Activated B cell treated with CpG ODN at 0.5 μM for 24 hours (primary cell): Measurements from ENCODE around the gene LIN52. TPM values are rescaled to one million over a fixed set of nuclear protein-coding genes. Genes with fewer than 3 reads are reported as not detected.

Experiments
- ATAC-seq: fragments of 200-7000 bp; cut with Tn5 transposase; one replicate; pipeline ENCODE4 v1.10.0; 2021; ENCODE audit warnings: low read depth, mild to moderate bottlenecking, moderate library complexity
- CTCF ChIA-PET: fragments of 350-600 bp; sonication (Branson Sonifier 250); formaldehyde crosslinking; loops from one replicate; lab custom pipeline; 2021; ENCODE audit warnings: antibody characterized with exemption; lab: Charles Lee
- POLR2A ChIA-PET: fragments of 350-600 bp; sonication (Branson Sonifier 250); formaldehyde crosslinking; loops from one replicate; lab custom pipeline; 2021; ENCODE audit warnings: antibody characterized with exemption; lab: Charles Lee
- DNase-seq: peaks from one replicate; pipeline ENCODE4 v3.0.0; 2022
- H3K27ac Mint-ChIP-seq: one replicate; pipeline ENCODE4 v1.8.0; 2020; ENCODE audit warnings: mixed read lengths
- H3K27me3 Mint-ChIP-seq: one replicate; pipeline ENCODE4 v1.8.0; 2021; ENCODE audit warnings: mixed read lengths
- H3K36me3 Mint-ChIP-seq: one replicate; pipeline ENCODE4 v1.8.0; 2021; ENCODE audit warnings: low read depth, mixed read lengths
- H3K4me1 Mint-ChIP-seq: one replicate; pipeline ENCODE4 v1.8.0; 2021; ENCODE audit warnings: mixed read lengths
- H3K4me3 Mint-ChIP-seq: one replicate; pipeline ENCODE4 v1.8.0; 2020; ENCODE audit warnings: mild to moderate bottlenecking, mixed read lengths
- H3K9me3 Mint-ChIP-seq: one replicate; pipeline ENCODE4 v1.8.0; 2020; ENCODE audit warnings: mixed read lengths
- CTCF ChIP-seq: fragments of 200-600 bp; IDR thresholded peaks from one replicate; pipeline ENCODE4 v1.8.0; 2022; ENCODE audit warnings: antibody characterized with exemption, mild to moderate bottlenecking
- intact Hi-C: fragments of 100-400 bp; cut with micrococcal nuclease; formaldehyde crosslinking; loops from one replicate; pipeline ENCODE4 v1.15.1; 2024
- total RNA-seq: library from RNA; stranded (reverse); gene quantifications from 2 replicates; pipeline ENCODE4 v1.2.3, GENCODE V29; 2022

LIN52 gene
- total RNA-seq, 1 donor from 2014 or later: 12.4 TPM

DNA sequence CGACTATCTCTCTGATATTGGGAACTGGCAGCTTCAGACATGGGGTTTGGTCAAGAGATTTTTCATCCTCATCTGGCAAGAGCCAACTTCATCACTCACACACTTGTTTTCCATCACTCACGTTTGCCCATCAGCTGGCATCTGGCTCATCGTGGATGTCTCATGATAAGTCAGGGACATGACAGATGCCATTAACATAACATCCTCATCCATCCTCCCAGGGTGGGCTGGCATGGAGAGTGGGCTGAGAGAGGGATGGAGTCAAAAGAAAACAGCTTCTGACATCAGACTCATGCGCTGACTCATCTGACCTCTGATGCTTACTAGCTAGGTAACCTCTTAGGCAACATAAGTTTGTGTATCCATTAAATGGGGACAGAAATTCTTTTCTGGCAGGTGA, 152.7 kb downstream of the LIN52 start:
- Mint-ChIP-seq H3K4me1 (peaks cover 24% of the 10 kb centered on the region), H3K27ac (no peak overlapping the region), H3K27me3 (peaks cover 55% of the 10 kb centered on the region), H3K4me3 (no peak overlapping the region), H3K9me3 (peaks cover under 1% of the 10 kb centered on the region), H3K36me3 (no peaks in the 10 kb centered on the region)
- CTCF ChIA-PET: no interaction called here
- no peak for DNase-seq
- TF ChIP-seq CTCF: no peak
- POLR2A ChIA-PET: interaction anchor here (1.1 kb wide), 1 partner anchor 12 kb away, joined by 4 read pairs; no protein-coding TSS in a partner anchor
- no peak for ATAC-seq
- intact Hi-C loops: no loop called here

- CTCF ChIA-PET: no interaction called here
- Mint-ChIP-seq H3K36me3 (no peaks in the 10 kb centered on the region), H3K27me3 (peaks cover 63% of the 10 kb centered on the region), H3K4me3 (peak within 1 kb of the TSS; percentile 68), H3K9me3 (no peaks in the 10 kb centered on the region), H3K27ac (no peak within 1 kb of the TSS), H3K4me1 (peaks cover 26% of the 10 kb centered on the region)
- TF ChIP-seq CTCF: no peak
- ATAC-seq: no peak
- no peak for DNase-seq
- POLR2A ChIA-PET: no interaction called here
- intact Hi-C loops: no loop called here
Measured at GRCh38 chr14:74238974-74239847, 154.5 kb downstream of the LIN52 start, which contains the start of gene VSX2. Gene VSX2, plus strand, starts transcription at chr14:74239449. Its CDS starts 113 bp downstream, at chr14:74239562.

GRCh38 chr14:74239848-74240793, 155.4 kb downstream of the LIN52 start:
- TF ChIP-seq CTCF: no peak
- H3K9me3 Mint-ChIP-seq: no peaks in the 10 kb centered on the region
- no peaks in the 10 kb centered on the region for H3K36me3 Mint-ChIP-seq
- CTCF ChIA-PET: no interaction called here
- H3K27me3 Mint-ChIP-seq: peaks cover 65% of the 10 kb centered on the region
- DNase-seq (no peak), ATAC-seq (no peak)
- no peak overlapping the region for H3K27ac Mint-ChIP-seq
- intact Hi-C loops: no loop called here
- H3K4me3 Mint-ChIP-seq: peak overlapping the region; percentile 68
- H3K4me1 Mint-ChIP-seq: peaks cover 26% of the 10 kb centered on the region
- POLR2A ChIA-PET: no interaction called here

- H3K4me3 Mint-ChIP-seq: peak overlapping the region; percentile 68
- ChIA-PET CTCF (interaction anchor here (1.1 kb wide), 1 partner anchor 22 kb away, joined by 3 read pairs; no protein-coding TSS in a partner anchor), POLR2A (no interaction called here)
- H3K27ac Mint-ChIP-seq: no peak overlapping the region
- peaks cover 71% of the 10 kb centered on the region for H3K27me3 Mint-ChIP-seq
- DNase-seq (no peak), ATAC-seq (peak; percentile 45)
- H3K36me3 Mint-ChIP-seq: no peaks in the 10 kb centered on the region
- peaks cover 26% of the 10 kb centered on the region for H3K4me1 Mint-ChIP-seq
- intact Hi-C loops: no loop called here
- no peaks in the 10 kb centered on the region for H3K9me3 Mint-ChIP-seq
- no peak for TF ChIP-seq CTCF
Measured at GRCh38 chr14:74240794-74241651, 156.3 kb downstream of the LIN52 start.
